GM19351 (cell line): ENCODE data around the gene LMO7.
A peak's percentile ranks its signal among the peaks of the same experiment; 100 is the strongest.

ENCODE experiments used
- ATAC-seq: cut with Tn5 transposase; IDR thresholded peaks from one replicate; pipeline ENCODE4 v1.9.1; 2021; ENCODE audit warnings: mild to moderate bottlenecking, moderate library complexity; ENCODE audit not compliant: unreplicated experiment

Gene LMO7

GRCh38 chr13:75635828-75636435, at the start of gene LMO7:
Gene LMO7, plus strand, starts transcription at chr13:75636330. Its CDS starts 328 bp downstream, at chr13:75636658.
- peak; percentile 60 for ATAC-seq

- ATAC-seq: no peak
Measured at GRCh38 chr13:75587679-75588078, 48.5 kb upstream of the LMO7 start.

GRCh38 chr13:75596657-75597182, 39.4 kb upstream of the LMO7 start:
- no peak for ATAC-seq

- no peak for ATAC-seq
Measured at GRCh38 chr13:75600371-75600770, 35.8 kb upstream of the LMO7 start.

- ATAC-seq: no peak
Measured at GRCh38 chr13:75603038-75603437, 33.1 kb upstream of the LMO7 start.

- no peak for ATAC-seq
Measured at GRCh38 chr13:75607447-75607846, 28.7 kb upstream of the LMO7 start.

- no peak for ATAC-seq
Measured at GRCh38 chr13:75610466-75610865, 25.7 kb upstream of the LMO7 start.

GRCh38 chr13:75612354-75612753, 23.8 kb upstream of the LMO7 start:
- no peak for ATAC-seq

- no peak for ATAC-seq
Measured at GRCh38 chr13:75617230-75617629, 18.9 kb upstream of the LMO7 start.

GRCh38 chr13:75618308-75618707, 17.8 kb upstream of the LMO7 start:
- no peak for ATAC-seq

- no peak for ATAC-seq
Measured at GRCh38 chr13:75620020-75620419, 16.1 kb upstream of the LMO7 start.

- no peak for ATAC-seq
Measured at GRCh38 chr13:75621147-75621546, 15.0 kb upstream of the LMO7 start.

GRCh38 chr13:75628801-75629200, 7.3 kb upstream of the LMO7 start:
- ATAC-seq: no peak

GRCh38 chr13:75633285-75633684, 2.8 kb upstream of the LMO7 start:
- ATAC-seq: no peak

- no peak for ATAC-seq
Measured at GRCh38 chr13:75635101-75635827, 866 bp upstream of the LMO7 start.

GRCh38 chr13:75636436-75637180, 478 bp downstream of the LMO7 start:
- peak; percentile 45 for ATAC-seq

- no peak for ATAC-seq
Measured at GRCh38 chr13:75637181-75637750, 1.1 kb downstream of the LMO7 start.

- no peak for ATAC-seq
Measured at GRCh38 chr13:75639454-75639853, 3.3 kb downstream of the LMO7 start.

GRCh38 chr13:75641026-75641425, 4.9 kb downstream of the LMO7 start:
- ATAC-seq: no peak

GRCh38 chr13:75643182-75643581, 7.1 kb downstream of the LMO7 start:
- no peak for ATAC-seq

GRCh38 chr13:75643693-75644092, 7.6 kb downstream of the LMO7 start:
- no peak for ATAC-seq
